ENCODE data around the gene COL16A1.

- TF ChIP-seq CTCF (IDR thresholded peaks at IDR 0.05) (no peak), POLR2A (IDR thresholded peaks at IDR 0.05) (no peak)
Measured at GRCh38 chr1:31726715-31727114, 22.9 kb upstream of the COL16A1 start.
